Hepatocyte (in vitro differentiated cells): ENCODE measurements around the gene SGSM2. TPM values are rescaled to one million over a fixed set of nuclear protein-coding genes. Genes with fewer than 3 reads are reported as not detected.
A peak's percentile ranks its signal among the peaks of the same experiment; 100 is the strongest.

Experiments used
- DNase-seq: peaks from one replicate; pipeline ENCODE4 v3.0.0-alpha.2; 2016; ENCODE audit warnings: low spot score
- H2AFZ ChIP-seq: fragments of 200-600 bp; sonication (generic); 2 replicates; pipeline ENCODE4 v1.6.0; 2016; ENCODE audit warnings: antibody characterized with exemption, mild to moderate bottlenecking
- H3K27ac ChIP-seq: fragments of 200-600 bp; sonication (generic); 2 replicates; pipeline ENCODE4 v1.5.1; 2016; ENCODE audit warnings: mild to moderate bottlenecking
- H3K27me3 ChIP-seq: fragments of 200-600 bp; sonication (generic); 2 replicates; pipeline ENCODE4 v1.6.1; 2016
- H3K36me3 ChIP-seq: fragments of 200-600 bp; sonication (generic); replicated peaks from 2 replicates; pipeline ENCODE4 v1.5.1; 2016; ENCODE audit warnings: low read depth; ENCODE audit not compliant: insufficient read depth
- H3K4me1 ChIP-seq: fragments of 200-600 bp; sonication (generic); 2 replicates; pipeline ENCODE4 v1.5.1; 2016; ENCODE audit warnings: mild to moderate bottlenecking, moderate library complexity; ENCODE audit not compliant: insufficient read depth
- H3K4me2 ChIP-seq: fragments of 200-600 bp; sonication (generic); 2 replicates; pipeline ENCODE4 v1.6.0; 2016
- H3K4me3 ChIP-seq: fragments of 200-600 bp; sonication (generic); 2 replicates; pipeline ENCODE4 v1.5.1; 2016; ENCODE audit warnings: mild to moderate bottlenecking
- H3K79me2 ChIP-seq: fragments of 200-600 bp; sonication (generic); 2 replicates; pipeline ENCODE4 v1.6.0; 2017; ENCODE audit warnings: mild to moderate bottlenecking
- H3K9me2 ChIP-seq: fragments of 200-600 bp; sonication (generic); replicated peaks from 2 replicates; pipeline ENCODE4 v1.6.0; 2017; ENCODE audit warnings: mild to moderate bottlenecking; ENCODE audit not compliant: insufficient read depth
- H3K9me3 ChIP-seq: fragments of 200-600 bp; sonication (generic); 2 replicates; pipeline ENCODE4 v1.5.1; 2016; ENCODE audit warnings: low read depth, mild to moderate bottlenecking
- H4K20me1 ChIP-seq: fragments of 200-600 bp; sonication (generic); 2 replicates; pipeline ENCODE4 v1.6.0; 2016; ENCODE audit warnings: mild to moderate bottlenecking; ENCODE audit not compliant: insufficient read depth, poor library complexity, severe bottlenecking
- CTCF ChIP-seq: fragments of 200-600 bp; sonication (generic); IDR thresholded peaks from 2 replicates; pipeline ENCODE4 v1.5.1; 2016; ENCODE audit warnings: antibody characterized with exemption, mild to moderate bottlenecking; ENCODE audit not compliant: poor library complexity
- EZH2 ChIP-seq: fragments of 200-600 bp; sonication (generic); IDR thresholded peaks from 2 replicates; pipeline ENCODE4 v1.6.1; 2016; ENCODE audit warnings: antibody characterized with exemption, mild to moderate bottlenecking, borderline replicate concordance
- EZH2phosphoT487 ChIP-seq: fragments of 200-600 bp; sonication (generic); IDR thresholded peaks from one replicate; pipeline ENCODE4 v1.6.1; 2018; ENCODE audit warnings: antibody characterized with exemption, mild to moderate bottlenecking, low read depth, moderate library complexity; ENCODE audit not compliant: unreplicated experiment, severe bottlenecking
- WGBS: methylation state at CpG from one replicate; pipeline ENCODE4 v1.1.6; 2016; ENCODE audit warnings: low lambda C conversion rate; ENCODE audit errors: missing lambda C conversion rate; 5-methylcytosine and 5-hydroxymethylcytosine counted together
- polyA plus RNA-seq: library from polyadenylated mRNA; unstranded; fragments of >200 nt; fragmentation: Nextera tagmentation; extraction: Ambion mirVana; gene quantifications from 2 replicates; pipeline ENCODE4 v1.2.1, GENCODE V29; 2016
- total RNA-seq: library from RNA; depleted of rRNA; stranded (reverse); fragments of >200 nt; gene quantifications from 2 replicates; pipeline ENCODE4 v1.2.3, GENCODE V29; 2014

The SGSM2 gene
- total and polyA plus RNA-seq, 2 experiments from 2014 or later = 22.2 to 34.9 TPM

DNA sequence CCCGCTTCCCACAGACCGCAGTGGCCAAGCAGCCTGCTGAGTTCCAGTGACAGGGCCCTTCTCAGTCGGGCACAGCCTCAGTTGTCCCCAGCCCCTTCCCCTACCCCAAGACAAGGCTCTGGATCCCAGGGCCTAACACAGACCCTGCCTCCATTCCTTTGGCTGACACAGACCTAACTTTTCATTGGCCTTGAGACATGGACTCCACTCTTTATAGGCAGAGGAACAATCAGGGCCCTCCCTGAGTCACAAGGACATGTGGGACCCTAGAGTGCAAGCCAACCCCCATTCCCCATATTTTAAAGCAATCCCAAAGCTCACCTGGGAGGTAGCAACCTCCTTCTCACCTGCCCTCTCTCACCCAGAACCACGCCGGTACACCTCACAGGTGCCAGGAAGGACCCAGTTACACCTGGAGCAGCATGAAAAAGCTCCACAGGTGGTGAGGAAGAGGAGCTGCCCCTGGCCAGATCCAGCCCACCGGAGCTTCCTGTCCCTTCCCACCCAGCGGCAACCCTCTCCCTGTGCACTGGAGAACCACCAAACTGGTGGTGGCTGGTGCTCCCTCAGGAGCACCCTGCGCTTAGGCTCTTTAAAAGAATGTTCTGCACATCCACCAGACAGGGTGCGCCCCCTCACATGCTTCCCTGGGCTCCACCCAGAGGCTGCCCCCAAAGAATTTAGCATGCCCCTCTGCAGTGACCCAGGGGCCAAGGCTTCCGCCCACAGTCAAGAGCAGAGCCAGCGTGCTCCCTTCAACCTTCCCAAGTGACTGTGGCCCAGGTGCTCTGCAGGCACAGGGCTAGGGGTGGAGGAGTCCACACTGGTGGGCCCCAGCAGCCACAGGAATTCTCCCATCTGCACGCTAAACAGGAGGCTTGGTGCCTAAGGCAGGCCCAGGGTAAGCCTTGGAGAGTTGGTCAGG lies 60.2 kb downstream of the SGSM2 start:
- Histone ChIP-seq H3K27ac (peak overlapping the region; percentile 99), H4K20me1 (peaks cover 14% of the 10 kb centered on the region), H3K36me3 (no peaks in the 10 kb centered on the region), H3K4me3 (no peak overlapping the region), H3K9me3 (no peaks in the 10 kb centered on the region), H3K79me2 (peaks cover 50% of the 10 kb centered on the region), H2AFZ (no peak overlapping the region), H3K4me2 (peak overlapping the region; percentile 95), H3K9me2 (no peaks in the 10 kb centered on the region), H3K27me3 (no peaks in the 10 kb centered on the region), H3K4me1 (peaks cover 48% of the 10 kb centered on the region)
- no peak for DNase-seq
- TF ChIP-seq EZH2phosphoT487 (no peak), CTCF (no peak), EZH2 (no peak)
- WGBS = 81% methylated on average over 12 of the region's 12 CpGs

GRCh38 chr17:2398182-2398581 lies 60.9 kb downstream of the SGSM2 start:
- TF ChIP-seq EZH2 = no peak
- TF ChIP-seq EZH2phosphoT487 = no peak
- no peak for TF ChIP-seq CTCF
- peak overlapping the region; percentile 95 for H3K4me2 ChIP-seq
- peaks cover 50% of the 10 kb centered on the region for H3K79me2 ChIP-seq
- peaks cover 51% of the 10 kb centered on the region for H3K4me1 ChIP-seq
- H3K36me3 ChIP-seq = no peaks in the 10 kb centered on the region
- H3K9me3 ChIP-seq = no peaks in the 10 kb centered on the region
- H3K9me2 ChIP-seq = no peaks in the 10 kb centered on the region
- H3K27ac ChIP-seq = peak overlapping the region; percentile 99
- H2AFZ ChIP-seq = no peak overlapping the region
- H3K4me3 ChIP-seq = no peak overlapping the region
- 82% methylated on average over 10 of the region's 10 CpGs for WGBS
- no peaks in the 10 kb centered on the region for H3K27me3 ChIP-seq
- DNase-seq = no peak
- peaks cover 14% of the 10 kb centered on the region for H4K20me1 ChIP-seq

GRCh38 chr17:2398655-2399571 lies 61.6 kb downstream of the SGSM2 start:
- H3K79me2 ChIP-seq = peaks cover 49% of the 10 kb centered on the region
- 10% methylated on average over 47 of the region's 55 CpGs for WGBS
- H3K36me3 ChIP-seq = no peaks in the 10 kb centered on the region
- peak; percentile 94 for DNase-seq
- no peaks in the 10 kb centered on the region for H3K9me3 ChIP-seq
- no peak overlapping the region for H2AFZ ChIP-seq
- no peaks in the 10 kb centered on the region for H3K27me3 ChIP-seq
- H3K9me2 ChIP-seq = no peaks in the 10 kb centered on the region
- peaks cover 54% of the 10 kb centered on the region for H3K4me1 ChIP-seq
- TF ChIP-seq EZH2phosphoT487 (no peak), EZH2 (no peak)
- peak overlapping the region; percentile 95 for H3K4me2 ChIP-seq
- peak overlapping the region; percentile 70 for H3K4me3 ChIP-seq
- H4K20me1 ChIP-seq = peaks cover 14% of the 10 kb centered on the region
- H3K27ac ChIP-seq = peak overlapping the region; percentile 99
